Prostate gland (tissue), 2 donors: ENCODE measurements around the gene PPP4C. TPM values are rescaled to one million over a fixed set of nuclear protein-coding genes. Genes with fewer than 3 reads are reported as not detected.

ENCODE experiments used
- DNase-seq: peaks from one replicate; pipeline ENCODE4 v3.0.0-alpha.2; 2019; ENCODE audit warnings: low spot score
- H3K27ac ChIP-seq, 2 donors: fragments of 200-600 bp; sonication (generic); 2 replicates each; pipeline ENCODE4 v1.5.1; 2017 to 2019
- H3K27me3 ChIP-seq: fragments of 200-600 bp; sonication (generic); replicated peaks from 2 replicates; pipeline ENCODE4 v1.5.1; 2019; ENCODE audit not compliant: insufficient read depth
- H3K36me3 ChIP-seq, 2 donors: fragments of 200-600 bp; sonication (generic); 1 replicate in 1 of 2; 2 replicates in 1 of 2; pipeline versions ENCODE4 v1.5.1 to v1.8.1; 2017 to 2019
- H3K4me1 ChIP-seq: fragments of 200-600 bp; sonication (generic); replicated peaks from 2 replicates; pipeline ENCODE4 v1.5.1; 2019
- H3K4me3 ChIP-seq, 2 donors: fragments of 200-600 bp; sonication (generic); 2 replicates each; pipeline ENCODE4 v1.5.1; 2017 to 2019
- H3K9me3 ChIP-seq: fragments of 200-600 bp; sonication (generic); 2 replicates; pipeline ENCODE4 v1.5.1; 2017
- POLR2A ChIP-seq: fragments of 450-650 bp; IDR thresholded peaks from one replicate; pipeline ENCODE4 v1.6.1; 2016; ENCODE audit warnings: antibody characterized with exemption, mild to moderate bottlenecking
- POLR2AphosphoS5 ChIP-seq: sonication (generic); formaldehyde crosslinking; IDR thresholded peaks from one replicate; pipeline ENCODE4 v1.6.1; 2017; ENCODE audit warnings: antibody characterized with exemption
- WGBS: methylation state at CpG from one replicate; pipeline ENCODE4 v1.1.5; 2018; 5-methylcytosine and 5-hydroxymethylcytosine counted together
- intact Hi-C: fragments of 100-400 bp; cut with DNase I; formaldehyde crosslinking; loops from one replicate; pipeline ENCODE4 v1.14.2; 2022
- total RNA-seq, 2 donors: library from RNA; depleted of rRNA; stranded (reverse); fragments of >200 nt; gene quantifications; one replicate each; pipeline ENCODE4 v1.1.0, GENCODE V29; 2016
- TF ChIP-seq, protein P1 (sequence below), 4 experiments: fragments of 200-600 bp in 2 of 4; fragments of 450-650 bp in 2 of 4; sonication (generic) in 2 of 4; IDR thresholded peaks; 1 replicate in 3 of 4; 2 replicates in 1 of 4; pipeline ENCODE4 v1.5.1; 2016 to 2019; ENCODE audit warnings: antibody characterized with exemption in 4 of 4, mild to moderate bottlenecking in 2 of 4, moderate library complexity in 2 of 4

The PPP4C gene
- total RNA-seq, 2 donors from 2014 or later: 67.8 to 85.4 TPM

DNA sequence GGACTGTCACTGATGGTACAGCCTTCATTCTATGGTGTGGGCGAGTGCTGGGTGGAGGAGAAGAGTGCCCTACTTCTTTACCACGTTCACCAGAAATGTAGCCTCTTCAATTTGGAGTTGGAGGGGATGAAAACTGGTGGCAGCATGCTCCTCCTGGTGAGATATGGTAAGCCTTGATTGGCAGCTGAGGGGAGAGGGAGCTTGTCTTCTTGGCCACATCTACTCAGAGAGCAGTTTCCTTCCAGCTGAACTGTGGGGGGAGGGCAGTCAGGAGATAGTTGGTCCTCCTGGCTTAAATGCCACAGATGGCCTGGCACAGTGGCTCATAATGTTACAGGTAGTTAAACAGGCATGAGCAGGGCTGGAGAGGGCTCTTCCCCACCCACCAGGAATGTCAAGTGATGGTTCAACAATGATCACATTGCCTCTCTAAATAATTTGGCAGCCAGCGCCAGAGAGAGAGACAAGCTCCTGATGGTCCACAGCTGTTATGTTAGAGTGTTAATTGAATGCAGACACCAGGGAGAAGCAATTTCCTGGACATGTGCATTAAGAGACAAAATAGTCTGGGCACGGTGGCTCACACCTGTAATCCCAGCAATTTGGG, 56.2 kb downstream of the PPP4C start:
- Histone ChIP-seq H3K9me3 (no peaks in the 10 kb centered on the region), H3K27me3 (no peaks in the 10 kb centered on the region), H3K4me1 (no peaks in the 10 kb centered on the region), H3K36me3 (no peaks in the 10 kb centered on the region), H3K27ac (no peak overlapping the region), H3K4me3 (no peak overlapping the region)
- 63% methylated on average over 4 of the region's 4 CpGs for WGBS
- DNase-seq: no peak
- intact Hi-C loops: no loop called here
- TF ChIP-seq POLR2A (no peak), POLR2AphosphoS5 (no peak)
- TF ChIP-seq, protein P1, sequence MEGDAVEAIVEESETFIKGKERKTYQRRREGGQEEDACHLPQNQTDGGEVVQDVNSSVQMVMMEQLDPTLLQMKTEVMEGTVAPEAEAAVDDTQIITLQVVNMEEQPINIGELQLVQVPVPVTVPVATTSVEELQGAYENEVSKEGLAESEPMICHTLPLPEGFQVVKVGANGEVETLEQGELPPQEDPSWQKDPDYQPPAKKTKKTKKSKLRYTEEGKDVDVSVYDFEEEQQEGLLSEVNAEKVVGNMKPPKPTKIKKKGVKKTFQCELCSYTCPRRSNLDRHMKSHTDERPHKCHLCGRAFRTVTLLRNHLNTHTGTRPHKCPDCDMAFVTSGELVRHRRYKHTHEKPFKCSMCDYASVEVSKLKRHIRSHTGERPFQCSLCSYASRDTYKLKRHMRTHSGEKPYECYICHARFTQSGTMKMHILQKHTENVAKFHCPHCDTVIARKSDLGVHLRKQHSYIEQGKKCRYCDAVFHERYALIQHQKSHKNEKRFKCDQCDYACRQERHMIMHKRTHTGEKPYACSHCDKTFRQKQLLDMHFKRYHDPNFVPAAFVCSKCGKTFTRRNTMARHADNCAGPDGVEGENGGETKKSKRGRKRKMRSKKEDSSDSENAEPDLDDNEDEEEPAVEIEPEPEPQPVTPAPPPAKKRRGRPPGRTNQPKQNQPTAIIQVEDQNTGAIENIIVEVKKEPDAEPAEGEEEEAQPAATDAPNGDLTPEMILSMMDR (IDR thresholded peaks at IDR 0.05): no peak

DNA sequence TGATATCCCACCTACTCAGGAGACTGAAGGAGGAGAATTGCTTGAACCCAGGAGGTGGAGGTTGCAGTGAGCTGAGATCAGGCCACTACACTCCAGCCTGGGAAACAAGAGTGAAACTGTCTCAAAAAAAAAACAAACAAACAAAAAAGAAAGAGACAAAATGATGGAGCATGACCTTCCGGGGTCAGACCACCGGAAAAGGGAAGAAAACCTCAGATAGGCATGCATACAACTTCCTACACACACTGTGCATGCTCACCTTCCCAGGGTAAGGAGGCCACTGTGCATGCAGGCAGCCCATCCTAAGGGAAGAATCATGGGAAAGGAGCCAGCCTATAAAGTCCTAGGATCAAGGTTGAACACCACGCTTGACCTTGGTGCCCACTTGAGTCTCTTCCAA, 56.8 kb downstream of the PPP4C start:
- Histone ChIP-seq H3K4me3 (no peak overlapping the region), H3K9me3 (no peaks in the 10 kb centered on the region), H3K4me1 (no peaks in the 10 kb centered on the region), H3K27me3 (no peaks in the 10 kb centered on the region), H3K36me3 (no peaks in the 10 kb centered on the region), H3K27ac (no peak overlapping the region)
- no peak for DNase-seq
- TF ChIP-seq POLR2A (no peak), POLR2AphosphoS5 (no peak)
- 73% methylated on average over 3 of the region's 3 CpGs for WGBS
- intact Hi-C loops: no loop called here

Other genes starting within 250 kb of the PPP4C start
- 100 to 1,000 TPM; 121 to 132 TPM for gene CDIPT, start 212.8 kb upstream of the PPP4C start, total RNA-seq
- 10 to 100 TPM; 60.7 to 62.9 TPM for gene SEZ6L2, start 176.4 kb upstream of the PPP4C start, total RNA-seq
- 1 to 10 TPM; 1.2 to 5.1 TPM for gene ASPHD1, start 175.5 kb upstream of the PPP4C start, total RNA-seq
- 100 to 1,000 TPM in 1 of 2 donors, 10 to 100 TPM in 1; 15.9 to 134 TPM for gene KCTD13, start 149.8 kb upstream of the PPP4C start, total RNA-seq
- gene TMEM219, start 113.9 kb upstream of the PPP4C start, total RNA-seq: 100 to 1,000 TPM; 188 to 218 TPM
- 10 to 100 TPM; 43.8 to 97.4 TPM for gene TAOK2, start 102.1 kb upstream of the PPP4C start, total RNA-seq
- gene HIRIP3, start 80.4 kb upstream of the PPP4C start, total RNA-seq: 10 to 100 TPM; 10.8 to 22.4 TPM
- gene INO80E, start 79.8 kb upstream of the PPP4C start, total RNA-seq: 100 to 1,000 TPM in 1 of 2 donors, 10 to 100 TPM in 1; 51.8 to 113 TPM
- 1 to 10 TPM; 3.0 to 6.4 TPM for gene DOC2A, start 65.0 kb upstream of the PPP4C start, total RNA-seq
- not detected for gene C16orf92, start 52.8 kb upstream of the PPP4C start, total RNA-seq
- gene TLCD3B, start 44.7 kb upstream of the PPP4C start, total RNA-seq: 10 to 100 TPM in 1 of 2 donors, under 1 TPM in 1; 0.46 to 17.2 TPM
- gene ALDOA, start 10.2 kb upstream of the PPP4C start, total RNA-seq: 100 to 1,000 TPM; 884 to 943 TPM
- 1 to 10 TPM; 1.5 to 2.5 TPM for gene TBX6, start 15.9 kb downstream of the PPP4C start, total RNA-seq
- gene YPEL3, start 20.2 kb downstream of the PPP4C start, total RNA-seq: 100 to 1,000 TPM; 150 to 164 TPM
- gene GDPD3, start 37.5 kb downstream of the PPP4C start, total RNA-seq: 1 to 10 TPM in 1 of 2 donors, under 1 TPM in 1; 0.91 to 2.4 TPM
- 10 to 100 TPM; 19.0 to 77.4 TPM for gene MAPK3, start 47.2 kb downstream of the PPP4C start, total RNA-seq
- gene CORO1A, start 107.6 kb downstream of the PPP4C start, total RNA-seq: 10 to 100 TPM in 1 of 2 donors, 1 to 10 TPM in 1; 8.9 to 14.7 TPM
- 100 to 1,000 TPM; 137 to 151 TPM for gene BOLA2B, start 117.7 kb downstream of the PPP4C start, total RNA-seq
- gene SLX1A, start 117.9 kb downstream of the PPP4C start, total RNA-seq: 10 to 100 TPM; 36.8 to 41.3 TPM
- gene SULT1A3, start 123.3 kb downstream of the PPP4C start, total RNA-seq: 10 to 100 TPM in 1 of 2 donors, 1 to 10 TPM in 1; 8.8 to 10.2 TPM
- 1 to 10 TPM in 1 of 2 donors, under 1 TPM in 1; 0.82 to 5.8 TPM for gene NPIPB13, start 172.5 kb downstream of the PPP4C start, total RNA-seq